ENCODE measurements around the gene TMEM232.
"Not testable (repeated sequence)": the region's sequence is repeated elsewhere in the genome, so short reads cannot be mapped to it uniquely, and the experiment has no call there.

The TMEM232 gene

GRCh38 chr5:110687485-110687884 is 39.0 kb downstream of the TMEM232 start:
- TF ChIP-seq JUND (IDR thresholded peaks at IDR 0.05; ENCODE audit: low read depth), result no peak
- in situ Hi-C loops (cut with HindIII; ENCODE audit: low pct_unique_long_range_greater_than_20kb, low sequenced_read_pairs), result no loop called here
- DNase-seq (ENCODE audit: low read depth in 1 of 2, low spot score in 1 of 2), result no peak

GRCh38 chr5:110686270-110686669 is 40.2 kb downstream of the TMEM232 start:
- no peak for DNase-seq (ENCODE audit: low read depth in 1 of 2, low spot score in 1 of 2)
- in situ Hi-C loops (cut with HindIII; ENCODE audit: low pct_unique_long_range_greater_than_20kb, low sequenced_read_pairs), result no loop called here

GRCh38 chr5:110681953-110682352 is 44.5 kb downstream of the TMEM232 start:
- no peak for TF ChIP-seq JUND (IDR thresholded peaks at IDR 0.05; ENCODE audit: low read depth)
- DNase-seq (ENCODE audit: low read depth in 1 of 2, low spot score in 1 of 2), result no peak
- in situ Hi-C loops (cut with HindIII; ENCODE audit: low pct_unique_long_range_greater_than_20kb, low sequenced_read_pairs), result no loop called here

More at GRCh38 chr5:110686270-110686669, 40.2 kb downstream of the TMEM232 start:
- TF ChIP-seq JUND (IDR thresholded peaks at IDR 0.05; ENCODE audit: low read depth), result no peak

GRCh38 chr5:110681109-110681508 is 45.4 kb downstream of the TMEM232 start:
- no peak for DNase-seq (ENCODE audit: low read depth in 1 of 2, low spot score in 1 of 2)
- TF ChIP-seq JUND (IDR thresholded peaks at IDR 0.05; ENCODE audit: low read depth), result no peak
- in situ Hi-C loops (cut with HindIII; ENCODE audit: low pct_unique_long_range_greater_than_20kb, low sequenced_read_pairs), result no loop called here

GRCh38 chr5:110676554-110676953 is 49.9 kb downstream of the TMEM232 start:
- in situ Hi-C loops (cut with HindIII; ENCODE audit: low pct_unique_long_range_greater_than_20kb, low sequenced_read_pairs), result not testable (repeated sequence)

GRCh38 chr5:110665184-110665726 is 61.2 kb downstream of the TMEM232 start:
- TF ChIP-seq JUND (IDR thresholded peaks at IDR 0.05; ENCODE audit: low read depth), result no peak
- in situ Hi-C loops (cut with HindIII; ENCODE audit: low pct_unique_long_range_greater_than_20kb, low sequenced_read_pairs), result no loop called here
- no peak for DNase-seq (ENCODE audit: low read depth in 1 of 2, low spot score in 1 of 2)

More at GRCh38 chr5:110676554-110676953, 49.9 kb downstream of the TMEM232 start:
- not testable (repeated sequence) for DNase-seq (ENCODE audit: low read depth in 1 of 2, low spot score in 1 of 2)

GRCh38 chr5:110663525-110663924 is 62.9 kb downstream of the TMEM232 start:
- in situ Hi-C loops (cut with HindIII; ENCODE audit: low pct_unique_long_range_greater_than_20kb, low sequenced_read_pairs), result no loop called here
- TF ChIP-seq JUND (IDR thresholded peaks at IDR 0.05; ENCODE audit: low read depth), result no peak
- DNase-seq (ENCODE audit: low read depth in 1 of 2, low spot score in 1 of 2), result no peak

GRCh38 chr5:110658006-110658405 is 68.5 kb downstream of the TMEM232 start:
- no peak for DNase-seq (ENCODE audit: low read depth in 1 of 2, low spot score in 1 of 2)
- TF ChIP-seq JUND (IDR thresholded peaks at IDR 0.05; ENCODE audit: low read depth), result no peak
- in situ Hi-C loops (cut with HindIII; ENCODE audit: low pct_unique_long_range_greater_than_20kb, low sequenced_read_pairs), result no loop called here

- TF ChIP-seq JUND (IDR thresholded peaks at IDR 0.05; ENCODE audit: low read depth), result no peak
- in situ Hi-C loops (cut with HindIII; ENCODE audit: low pct_unique_long_range_greater_than_20kb, low sequenced_read_pairs), result no loop called here
These were observed 73.1 kb downstream of the TMEM232 start for GRCh38 chr5:110653231-110653970.

GRCh38 chr5:110651507-110651906 is 75.0 kb downstream of the TMEM232 start:
- in situ Hi-C loops (cut with HindIII; ENCODE audit: low pct_unique_long_range_greater_than_20kb, low sequenced_read_pairs), result no loop called here
- TF ChIP-seq JUND (IDR thresholded peaks at IDR 0.05; ENCODE audit: low read depth), result no peak
- no peak for DNase-seq (ENCODE audit: low read depth in 1 of 2, low spot score in 1 of 2)

More at GRCh38 chr5:110653231-110653970, 73.1 kb downstream of the TMEM232 start:
- DNase-seq (ENCODE audit: low read depth in 1 of 2, low spot score in 1 of 2), result no peak

- DNase-seq (ENCODE audit: low read depth in 1 of 2, low spot score in 1 of 2), result no peak
- in situ Hi-C loops (cut with HindIII; ENCODE audit: low pct_unique_long_range_greater_than_20kb, low sequenced_read_pairs), result no loop called here
- TF ChIP-seq JUND (IDR thresholded peaks at IDR 0.05; ENCODE audit: low read depth), result no peak
These were observed 82.1 kb downstream of the TMEM232 start for GRCh38 chr5:110644357-110644756.

- in situ Hi-C loops (cut with HindIII; ENCODE audit: low pct_unique_long_range_greater_than_20kb, low sequenced_read_pairs), result no loop called here
- no peak for TF ChIP-seq JUND (IDR thresholded peaks at IDR 0.05; ENCODE audit: low read depth)
- DNase-seq (ENCODE audit: low read depth in 1 of 2, low spot score in 1 of 2), result no peak
These were observed 87.2 kb downstream of the TMEM232 start for GRCh38 chr5:110638970-110639902.

- TF ChIP-seq JUND (IDR thresholded peaks at IDR 0.05; ENCODE audit: low read depth), result no peak
- in situ Hi-C loops (cut with HindIII; ENCODE audit: low pct_unique_long_range_greater_than_20kb, low sequenced_read_pairs), result no loop called here
- DNase-seq (ENCODE audit: low read depth in 1 of 2, low spot score in 1 of 2), result no peak
These were observed 92.0 kb downstream of the TMEM232 start for GRCh38 chr5:110634475-110634874.
